NCI-H345 treated with DMSO at 0.1 percent for 48 hours (cell line): ENCODE results near the gene HTRA3.

Experiments
- DNase-seq: peaks from one replicate; lab custom pipeline; 2025; ENCODE audit not compliant: unreplicated experiment; lab: John Stamatoyannopoulos, UW

HTRA3 gene

DNA sequence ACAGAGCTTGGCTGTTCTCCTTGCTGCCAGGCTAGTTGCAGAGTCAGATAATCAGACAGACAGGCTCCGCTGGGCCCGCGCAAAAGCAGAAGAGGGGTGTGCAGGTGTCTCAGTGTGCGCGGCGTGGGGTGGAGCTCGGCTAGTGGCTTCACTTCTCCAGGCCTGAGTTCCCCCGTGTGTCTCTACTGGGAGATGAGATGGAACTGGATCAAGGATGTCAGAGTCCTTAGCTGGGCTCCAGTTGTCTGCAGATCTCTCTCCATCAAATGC is 21.1 kb downstream of the HTRA3 start:
- no peak for DNase-seq

DNA sequence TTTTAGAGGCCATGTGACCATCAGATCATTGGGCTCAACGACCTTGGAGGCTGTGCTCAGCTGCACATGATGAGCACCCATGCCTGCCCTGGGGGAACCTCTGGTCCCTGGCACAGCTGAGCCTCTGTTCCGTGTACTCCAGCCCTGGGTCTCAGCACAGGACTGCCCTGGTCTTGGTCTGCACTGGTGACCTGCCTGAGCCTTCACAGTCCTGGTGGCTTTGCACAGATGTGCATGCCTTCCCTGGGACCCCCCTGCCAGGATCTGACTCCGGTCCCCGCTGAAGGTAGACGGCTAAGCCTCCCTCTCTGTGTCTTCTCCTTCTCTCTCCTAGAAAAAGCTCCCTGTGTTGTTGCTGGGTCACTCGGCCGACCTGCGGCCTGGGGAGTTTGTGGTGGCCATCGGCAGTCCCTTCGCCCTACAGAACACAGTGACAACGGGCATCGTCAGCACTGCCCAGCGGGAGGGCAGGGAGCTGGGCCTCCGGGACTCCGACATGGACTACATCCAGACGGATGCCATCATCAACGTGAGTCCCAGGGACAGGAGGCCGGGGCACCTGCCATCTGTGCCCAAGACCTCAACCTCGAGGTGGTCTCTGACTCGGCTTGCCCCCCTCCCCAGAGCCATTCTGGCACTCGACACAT is 21.6 kb downstream of the HTRA3 start:
- no peak for DNase-seq

DNA sequence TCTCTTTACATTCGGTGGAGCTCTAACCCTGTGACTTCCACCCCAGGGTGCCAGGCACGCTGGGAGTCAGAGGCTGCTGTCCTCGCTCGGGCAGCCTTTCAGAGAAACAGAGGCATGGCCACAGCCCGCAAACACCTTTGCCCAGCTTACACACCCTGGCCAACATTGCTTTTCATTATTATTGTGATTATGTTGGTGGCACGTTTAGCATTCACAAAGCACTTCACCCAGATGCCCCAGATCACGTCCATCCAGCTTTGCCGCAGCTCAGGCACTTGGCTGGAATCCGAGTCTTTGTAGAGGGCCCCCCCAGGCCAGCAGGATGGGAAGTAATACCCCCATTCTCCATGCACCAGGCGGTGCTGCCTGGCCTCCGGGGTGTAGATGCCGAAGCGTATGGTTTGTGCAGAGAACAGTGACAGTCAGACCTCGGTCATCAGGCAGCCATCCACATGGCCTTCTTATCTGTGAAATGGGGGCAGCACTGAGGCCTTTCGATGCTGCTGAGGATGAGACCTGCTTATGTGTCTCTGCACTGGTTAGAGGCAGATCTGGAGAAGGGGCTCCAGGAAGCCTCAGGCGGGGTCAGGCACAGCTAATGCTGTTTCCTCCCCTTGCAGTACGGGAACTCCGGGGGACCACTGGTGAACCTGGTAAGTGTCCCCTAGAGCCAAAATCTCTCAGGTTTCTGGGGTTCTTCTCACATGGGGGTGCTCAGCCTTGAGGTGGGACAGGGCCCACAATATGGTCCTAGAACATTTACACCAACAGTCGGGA is 22.3 kb downstream of the HTRA3 start:
- no peak for DNase-seq

- no peak for DNase-seq
Observed at GRCh38 chr4:8292478-8293107, 23.0 kb downstream of the HTRA3 start.

- DNase-seq, result no peak
Observed at GRCh38 chr4:8293131-8293975, 23.8 kb downstream of the HTRA3 start.

GRCh38 chr4:8294036-8294435 is 24.5 kb downstream of the HTRA3 start:
- DNase-seq, result no peak

DNA sequence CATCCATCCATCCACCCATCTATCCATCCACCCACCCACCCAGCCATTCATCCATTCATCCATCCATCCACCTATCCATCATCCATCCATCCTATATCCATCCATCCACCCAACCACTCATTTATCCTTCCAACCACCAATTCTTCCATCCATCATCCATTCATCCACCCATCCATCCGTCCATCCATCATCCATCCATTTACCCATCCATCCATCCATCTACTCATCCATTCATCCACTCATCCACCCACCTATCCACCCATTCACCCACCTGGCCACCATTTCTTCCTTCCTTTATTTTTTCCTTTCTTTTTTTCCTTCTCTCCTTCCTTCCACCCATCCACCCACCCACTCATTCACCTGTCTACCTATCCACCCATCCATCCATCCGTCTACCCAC is 25.2 kb downstream of the HTRA3 start:
- DNase-seq, result no peak

GRCh38 chr4:8295471-8295870 is 25.9 kb downstream of the HTRA3 start:
- no peak for DNase-seq

DNA sequence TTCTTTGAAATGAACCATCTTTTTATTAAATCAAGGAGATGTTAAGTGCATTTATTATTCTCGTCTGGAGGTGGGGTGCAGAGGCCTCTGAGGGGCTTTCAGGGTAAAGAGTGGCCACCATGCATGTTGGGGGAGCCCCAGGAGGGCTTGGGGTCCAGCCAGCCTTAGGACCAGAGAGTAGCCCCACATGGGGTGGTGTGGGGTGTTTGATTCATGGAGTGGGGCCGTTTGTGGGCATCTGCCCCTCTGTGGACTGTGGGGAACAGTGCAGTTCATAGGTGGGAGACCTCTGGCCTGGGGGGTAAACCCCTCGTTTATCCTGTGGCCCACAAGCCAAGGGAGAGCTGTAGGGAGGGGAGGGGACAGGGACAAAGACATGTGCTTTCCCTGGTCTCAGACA is 26.9 kb downstream of the HTRA3 start:
- no peak for DNase-seq

DNA sequence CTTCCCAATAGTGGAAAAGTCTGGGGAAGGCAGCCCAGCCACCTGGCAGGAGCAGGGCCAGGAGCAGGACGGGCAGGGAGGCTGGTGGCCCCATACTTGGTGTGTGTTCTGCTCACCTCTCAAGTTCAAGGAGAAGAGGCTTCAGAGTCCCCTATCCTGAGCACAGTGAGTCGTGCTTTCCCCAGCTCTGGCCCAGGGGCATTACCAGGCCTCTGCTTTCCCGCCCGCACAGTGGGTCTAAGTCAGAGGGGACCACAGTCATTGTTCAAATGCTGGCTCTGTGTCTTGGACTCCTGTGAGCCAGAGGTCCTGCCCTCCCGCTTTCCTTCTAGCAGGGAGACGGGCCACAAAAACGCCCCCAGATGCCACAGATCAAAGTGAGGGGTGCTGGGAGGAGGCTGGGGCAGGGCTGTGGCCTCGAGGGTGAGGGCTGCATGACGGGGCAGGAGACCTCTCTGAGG is 27.6 kb downstream of the HTRA3 start:
- no peak for DNase-seq

GRCh38 chr4:8297691-8298485 is 28.3 kb downstream of the HTRA3 start:
- DNase-seq, result no peak

DNA sequence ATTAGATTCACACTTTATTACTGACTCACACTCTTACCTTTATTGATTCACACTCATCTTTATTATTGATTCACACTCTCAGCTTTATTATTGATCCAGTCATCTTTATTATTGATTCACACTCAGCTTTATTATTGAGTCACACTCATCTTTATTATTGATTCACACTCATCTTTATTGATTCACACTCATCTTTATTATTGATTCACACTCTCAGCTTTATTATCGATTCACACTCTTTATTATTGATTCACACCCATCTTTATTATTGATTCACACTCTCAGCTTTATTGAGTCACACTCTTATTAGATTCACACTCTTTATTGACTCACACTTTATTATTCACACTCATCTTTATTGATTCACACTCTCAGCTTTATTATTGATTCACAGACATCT is 31.3 kb downstream of the HTRA3 start:
- DNase-seq, result no peak

GRCh38 chr4:8301851-8302730 is 32.5 kb downstream of the HTRA3 start:
- no peak for DNase-seq

- DNase-seq, result no peak
Observed at GRCh38 chr4:8303081-8303480, 33.5 kb downstream of the HTRA3 start.

- DNase-seq, result no peak
Observed at GRCh38 chr4:8303485-8304281, 34.1 kb downstream of the HTRA3 start.

- DNase-seq, result no peak
Observed at GRCh38 chr4:8304827-8305695, 35.5 kb downstream of the HTRA3 start.

DNA sequence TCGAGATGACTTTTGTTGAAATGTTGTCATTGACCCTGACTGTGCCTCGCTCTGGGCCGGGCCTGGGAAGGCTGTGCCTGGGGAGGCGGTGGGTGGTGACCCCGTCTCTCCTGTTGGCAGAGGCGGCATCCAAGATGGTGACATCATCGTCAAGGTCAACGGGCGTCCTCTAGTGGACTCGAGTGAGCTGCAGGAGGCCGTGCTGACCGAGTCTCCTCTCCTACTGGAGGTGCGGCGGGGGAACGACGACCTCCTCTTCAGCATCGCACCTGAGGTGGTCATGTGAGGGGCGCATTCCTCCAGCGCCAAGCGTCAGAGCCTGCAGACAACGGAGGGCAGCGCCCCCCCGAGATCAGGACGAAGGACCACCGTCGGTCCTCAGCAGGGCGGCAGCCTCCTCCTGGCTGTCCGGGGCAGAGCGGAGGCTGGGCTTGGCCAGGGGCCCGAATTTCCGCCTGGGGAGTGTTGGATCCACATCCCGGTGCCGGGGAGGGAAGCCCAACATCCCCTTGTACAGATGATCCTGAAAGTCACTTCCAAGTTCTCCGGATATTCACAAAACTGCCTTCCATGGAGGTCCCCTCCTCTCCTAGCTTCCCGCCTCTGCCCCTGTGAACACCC is 36.4 kb downstream of the HTRA3 start:
- no peak for DNase-seq
